Bronchial epithelial cell (primary cell): Measurements from ENCODE around the gene ANKRD18A. TPM values are rescaled to one million over a fixed set of nuclear protein-coding genes. Genes with fewer than 3 reads are reported as not detected.

Experiments used
- DNase-seq: peaks from one replicate; pipeline ENCODE4 v3.0.0-alpha.2; 2010; ENCODE audit warnings: low read depth
- FAIRE-seq: peaks from 2 replicates; lab custom pipeline; 2011; peaks lifted over from hg19 to GRCh38; lab: Jason Lieb, UNC
- H3K27me3 ChIP-seq: 2 replicates; pipeline ENCODE4 v1.5.1; 2011; ENCODE audit warnings: low read length; ENCODE audit not compliant: control insufficient read depth, insufficient read depth
- H3K36me3 ChIP-seq: 2 replicates; pipeline ENCODE4 v1.5.1; 2011; ENCODE audit warnings: low read length; ENCODE audit not compliant: control insufficient read depth, insufficient read depth
- H3K4me3 ChIP-seq: 2 replicates; pipeline ENCODE4 v1.5.1; 2011; ENCODE audit warnings: mild to moderate bottlenecking, low read depth, low read length, control low read depth
- total RNA-seq: library from RNA; depleted of rRNA; stranded (reverse); fragments of >200 nt; gene quantifications from 2 replicates; pipeline ENCODE4 v1.2.1, GENCODE V29; 2014
- TF ChIP-seq, protein P1 (sequence below): IDR thresholded peaks from 2 replicates; pipeline ENCODE4 v1.5.1; 2011; ENCODE audit warnings: mild to moderate bottlenecking, moderate library complexity, low read length, control low read depth, inconsistent platforms; ENCODE audit not compliant: insufficient read depth, severe bottlenecking

The ANKRD18A gene
- total RNA-seq, 1 donor from 2014 or later, result 1.6 TPM

DNA sequence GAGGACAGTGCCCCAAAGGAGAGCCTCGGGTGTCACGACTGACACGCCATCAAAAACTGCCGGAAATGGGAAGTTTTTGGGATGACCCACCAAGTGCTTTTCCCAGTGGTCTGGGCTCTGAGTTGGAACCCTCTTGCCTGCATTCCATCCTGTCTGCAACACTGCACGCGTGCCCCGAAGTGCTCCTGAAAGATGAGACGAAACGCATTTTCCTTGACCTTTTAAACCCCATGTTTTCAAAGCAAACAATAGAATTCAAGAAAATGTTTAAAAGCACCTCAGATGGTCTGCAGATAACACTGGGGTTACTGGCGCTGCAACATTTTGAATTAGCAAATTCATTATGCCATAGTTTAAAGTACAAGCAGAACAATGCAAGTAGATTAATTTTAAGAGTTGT is 92.9 kb downstream of the ANKRD18A start:
- DNase-seq (no peak), FAIRE-seq (no peak)
- no peaks in the 10 kb centered on the region for H3K36me3 ChIP-seq
- TF ChIP-seq, protein P1, sequence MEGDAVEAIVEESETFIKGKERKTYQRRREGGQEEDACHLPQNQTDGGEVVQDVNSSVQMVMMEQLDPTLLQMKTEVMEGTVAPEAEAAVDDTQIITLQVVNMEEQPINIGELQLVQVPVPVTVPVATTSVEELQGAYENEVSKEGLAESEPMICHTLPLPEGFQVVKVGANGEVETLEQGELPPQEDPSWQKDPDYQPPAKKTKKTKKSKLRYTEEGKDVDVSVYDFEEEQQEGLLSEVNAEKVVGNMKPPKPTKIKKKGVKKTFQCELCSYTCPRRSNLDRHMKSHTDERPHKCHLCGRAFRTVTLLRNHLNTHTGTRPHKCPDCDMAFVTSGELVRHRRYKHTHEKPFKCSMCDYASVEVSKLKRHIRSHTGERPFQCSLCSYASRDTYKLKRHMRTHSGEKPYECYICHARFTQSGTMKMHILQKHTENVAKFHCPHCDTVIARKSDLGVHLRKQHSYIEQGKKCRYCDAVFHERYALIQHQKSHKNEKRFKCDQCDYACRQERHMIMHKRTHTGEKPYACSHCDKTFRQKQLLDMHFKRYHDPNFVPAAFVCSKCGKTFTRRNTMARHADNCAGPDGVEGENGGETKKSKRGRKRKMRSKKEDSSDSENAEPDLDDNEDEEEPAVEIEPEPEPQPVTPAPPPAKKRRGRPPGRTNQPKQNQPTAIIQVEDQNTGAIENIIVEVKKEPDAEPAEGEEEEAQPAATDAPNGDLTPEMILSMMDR, result no peak
- H3K4me3 ChIP-seq, result no peak overlapping the region
- H3K27me3 ChIP-seq, result no peaks in the 10 kb centered on the region

DNA sequence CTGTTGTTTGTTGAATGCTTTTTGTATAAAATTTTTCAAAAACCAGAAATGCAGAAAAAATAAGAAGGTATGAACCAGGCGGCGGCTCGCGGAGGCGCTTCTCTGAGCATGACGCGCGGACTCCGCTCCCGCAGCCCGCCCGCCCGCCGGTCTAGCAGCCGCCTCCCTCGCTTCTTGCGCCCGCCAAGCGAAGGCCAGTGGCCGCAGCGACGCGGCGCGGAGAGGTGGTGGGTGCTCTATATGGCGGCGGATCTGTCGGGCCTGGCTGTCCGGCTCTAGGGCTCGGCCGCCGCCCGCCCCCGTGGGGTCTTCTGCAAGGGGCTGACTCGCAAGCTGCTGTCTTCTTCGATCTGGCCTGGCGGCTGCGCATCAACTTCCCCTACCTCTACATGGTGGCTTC is 93.8 kb downstream of the ANKRD18A start:
- DNase-seq, result no peak
- no peak for FAIRE-seq
- Histone ChIP-seq H3K36me3 (no peaks in the 10 kb centered on the region), H3K4me3 (no peak overlapping the region), H3K27me3 (no peaks in the 10 kb centered on the region)
- TF ChIP-seq, protein P1, result no peak

DNA sequence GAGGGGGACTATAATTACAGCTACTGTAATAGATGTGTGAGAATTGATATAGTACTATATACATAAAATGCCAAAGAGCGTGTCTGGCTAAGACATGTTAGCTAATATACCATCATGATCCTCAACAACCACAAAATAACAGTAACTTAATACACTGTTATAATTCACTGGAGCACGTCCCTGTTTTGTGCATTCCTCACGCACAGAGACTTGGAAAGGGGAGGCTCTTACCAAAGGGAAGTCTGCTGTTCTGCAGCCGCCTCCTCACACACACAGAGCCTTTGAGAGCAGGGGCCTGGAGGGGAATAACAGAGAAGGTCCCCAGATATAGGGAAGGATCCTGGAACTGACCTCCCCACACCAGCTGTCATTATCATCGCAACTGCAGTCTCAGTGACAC is 97.3 kb downstream of the ANKRD18A start:
- no peak for DNase-seq
- TF ChIP-seq, protein P1, result no peak
- no peaks in the 10 kb centered on the region for H3K36me3 ChIP-seq
- no peak for FAIRE-seq
- no peaks in the 10 kb centered on the region for H3K27me3 ChIP-seq
- no peak overlapping the region for H3K4me3 ChIP-seq

DNA sequence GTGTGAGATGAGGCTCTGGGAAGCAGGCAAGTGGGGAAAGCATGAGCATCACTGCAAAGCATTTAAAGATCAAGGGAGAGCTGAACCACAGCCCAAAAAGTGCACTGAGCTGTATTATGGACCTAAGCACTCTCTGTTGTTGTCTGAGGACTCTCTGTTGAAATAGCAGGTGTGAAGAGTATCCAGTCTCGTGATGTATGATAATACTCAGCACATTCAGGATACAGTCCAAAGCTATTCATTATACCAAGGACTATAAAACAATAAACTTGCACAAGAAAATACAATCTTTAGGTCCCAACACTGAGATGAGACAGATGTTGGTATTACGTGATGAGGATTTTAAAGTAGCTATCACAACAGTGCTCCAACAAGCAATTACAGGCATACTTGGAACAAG is 98.6 kb downstream of the ANKRD18A start:
- H3K36me3 ChIP-seq, result no peaks in the 10 kb centered on the region
- no peaks in the 10 kb centered on the region for H3K27me3 ChIP-seq
- no peak for FAIRE-seq
- DNase-seq, result no peak
- TF ChIP-seq, protein P1, result no peak
- H3K4me3 ChIP-seq, result no peak overlapping the region

Other genes starting within 250 kb of the ANKRD18A start
- 4.6 and 11.1 TPM in 2 replicates for gene ALDH1B1, start 227.9 kb downstream of the ANKRD18A start, total RNA-seq
- not detected in 2 replicates for gene IGFBPL1, start 196.1 kb downstream of the ANKRD18A start, total RNA-seq
- gene FAM240B, start 99.5 kb upstream of the ANKRD18A start, total RNA-seq, result not detected in 2 replicates